Common myeloid progenitor, CD34-positive (primary cell): ENCODE measurements around the gene LRIG2.
"Not testable (repeated sequence)": the region's sequence is repeated elsewhere in the genome, so short reads cannot be mapped to it uniquely, and the experiment has no call there.

ENCODE experiments used
- CTCF ChIA-PET: fragments of 350-600 bp; sonication (Branson Sonifier 250); formaldehyde crosslinking; loops from one replicate; lab custom pipeline; 2021; ENCODE audit warnings: antibody characterized with exemption; lab: Charles Lee
- POLR2A ChIA-PET: fragments of 350-600 bp; sonication (Branson Sonifier 250); formaldehyde crosslinking; loops from one replicate; lab custom pipeline; 2021; ENCODE audit warnings: antibody characterized with exemption; lab: Charles Lee
- DNase-seq, 3 donors: peaks; one replicate each; pipeline versions ENCODE4 v3.0.0 to v3.0.0-alpha.2; 2013
- H3K27ac ChIP-seq, 2 experiments: 1 replicate in 1 of 2; 2 replicates in 1 of 2; pipeline ENCODE4 v1.7.0; 2013; ENCODE audit warnings: inconsistent platforms in 2 of 2, low read length in 2 of 2, mild to moderate bottlenecking in 2 of 2, low read depth in 1 of 2, moderate library complexity in 1 of 2; ENCODE audit not compliant: severe bottlenecking in 2 of 2, insufficient read depth in 1 of 2, poor library complexity in 1 of 2
- H3K27me3 ChIP-seq, 5 experiments: replicated peaks in 2 of 5; 1 replicate in 3 of 5; 2 replicates in 2 of 5; pipeline versions ENCODE4 v1.6.1 to v1.7.0; 2013; ENCODE audit warnings: low read length in 4 of 5, mild to moderate bottlenecking in 2 of 5, moderate library complexity in 2 of 5, inconsistent platforms in 1 of 5; ENCODE audit not compliant: insufficient read depth in 5 of 5, control insufficient read depth in 4 of 5
- H3K36me3 ChIP-seq, 4 experiments: 1 replicate in 2 of 4; 2 replicates in 2 of 4; pipeline versions ENCODE4 v1.6.1 to v1.7.0; 2013; ENCODE audit warnings: low read length in 3 of 4, control low read depth in 1 of 4, mild to moderate bottlenecking in 1 of 4; ENCODE audit not compliant: control insufficient read depth in 4 of 4, insufficient read depth in 4 of 4
- H3K4me1 ChIP-seq, 4 experiments: 1 replicate in 3 of 4; 2 replicates in 1 of 4; pipeline versions ENCODE4 v1.6.1 to v1.7.1; 2013; ENCODE audit warnings: low read length in 3 of 4, mild to moderate bottlenecking in 3 of 4, control low read depth in 1 of 4, inconsistent platforms in 1 of 4, moderate library complexity in 1 of 4; ENCODE audit not compliant: control insufficient read depth in 4 of 4, insufficient read depth in 4 of 4; ENCODE audit errors: control extremely low read depth in 1 of 4
- H3K4me3 ChIP-seq, 7 experiments: 1 replicate in 4 of 7; 2 replicates in 3 of 7; pipeline versions ENCODE4 v1.5.1 to v1.7.0; 2013; ENCODE audit warnings: mild to moderate bottlenecking in 7 of 7, low read length in 6 of 7, moderate library complexity in 6 of 7, inconsistent platforms in 2 of 7, low read depth in 2 of 7, control low read depth in 1 of 7; ENCODE audit not compliant: insufficient read depth in 4 of 7, control insufficient read depth in 1 of 7; ENCODE audit errors: extremely low read depth in 1 of 7
- H3K9me3 ChIP-seq, 5 experiments: 1 replicate in 4 of 5; 2 replicates in 1 of 5; pipeline versions ENCODE4 v1.6.1 to v1.7.1; 2013; ENCODE audit warnings: low read length in 4 of 5, mild to moderate bottlenecking in 2 of 5, inconsistent platforms in 1 of 5, low read depth in 1 of 5, moderate library complexity in 1 of 5; ENCODE audit not compliant: control insufficient read depth in 4 of 5, insufficient read depth in 2 of 5; ENCODE audit errors: control extremely low read depth in 1 of 5
- WGBS: methylation state at CpG from one replicate; pipeline ENCODE4 v1.1.5; 2013; ENCODE audit not compliant: insufficient coverage; 5-methylcytosine and 5-hydroxymethylcytosine counted together

The LRIG2 gene

GRCh38 chr1:113058941-113059706, 13.9 kb upstream of the LRIG2 start:
- ChIA-PET CTCF (interaction anchor here (5.2 kb wide), 1 partner anchor 14 kb away, joined by 31 read pairs; the partner anchor contains the start of gene LRIG2), POLR2A (no interaction called here)
- H3K36me3 ChIP-seq: no peaks in the 10 kb centered on the region
- no peaks in the 10 kb centered on the region for H3K27me3 ChIP-seq
- no peak for DNase-seq
- no peak overlapping the region for H3K4me3 ChIP-seq
- H3K27ac ChIP-seq: no peak overlapping the region
- WGBS: 70% methylated on average over 3 of the region's 5 CpGs
- peaks cover 0 to 7% (median 2%) of the 10 kb centered on the region in 4 experiments for H3K4me1 ChIP-seq
- H3K9me3 ChIP-seq: no peaks in the 10 kb centered on the region

GRCh38 chr1:113063456-113063855, 9.5 kb upstream of the LRIG2 start:
- H3K36me3 ChIP-seq, H3K9me3 ChIP-seq, H3K27me3 ChIP-seq, H3K27ac ChIP-seq, H3K4me1 ChIP-seq, POLR2A ChIA-PET, DNase-seq, H3K4me3 ChIP-seq, CTCF ChIA-PET: not testable (repeated sequence)
- 96% methylated on average over 13 of the region's 35 CpGs for WGBS

GRCh38 chr1:113072141-113072756, 749 bp upstream of the LRIG2 start:
- H3K9me3 ChIP-seq: no peaks in the 10 kb centered on the region
- H3K4me1 ChIP-seq: peaks cover 6 to 16% (median 14%) of the 10 kb centered on the region in 4 experiments
- CTCF ChIA-PET: interaction anchor here (0.9 to 3.0 kb wide), 20 partner anchors 9 to 615 kb away, joined by 3 to 31 read pairs (median 6); a partner anchor contains a TSS
- H3K4me3 ChIP-seq: peak overlapping the region; percentile 83 to 97 (median 90)
- H3K36me3 ChIP-seq: peaks cover 0 to 3% (median 0%) of the 10 kb centered on the region in 4 experiments
- 63% methylated on average over 6 of the region's 6 CpGs for WGBS
- DNase-seq: peak in 1 of 3 donors; percentile 11
- POLR2A ChIA-PET: interaction anchor here (0.6 kb wide), 1 partner anchor 26 kb away, joined by 3 read pairs; no protein-coding TSS in a partner anchor
- H3K27me3 ChIP-seq: no peaks in the 10 kb centered on the region
- H3K27ac ChIP-seq: peak overlapping the region; percentile 79 to 96

- POLR2A ChIA-PET: no interaction called here
- Histone ChIP-seq H3K9me3 (no peaks in the 10 kb centered on the region), H3K36me3 (peaks cover 0 to 9% (median 4%) of the 10 kb centered on the region in 4 experiments), H3K4me3 (peak overlapping the region; percentile 83 to 97 (median 90)), H3K27ac (peak overlapping the region; percentile 79 to 96), H3K4me1 (peaks cover 6 to 16% (median 14%) of the 10 kb centered on the region in 4 experiments), H3K27me3 (no peaks in the 10 kb centered on the region)
- WGBS: under 1% methylated on average over 13 of the region's 22 CpGs
- peak in 1 of 3 donors; percentile 59 for DNase-seq
- CTCF ChIA-PET: interaction anchor here (0.7 to 3.0 kb wide), 19 partner anchors 8 to 614 kb away, joined by 3 to 31 read pairs (median 6); a partner anchor contains a TSS
Observed at GRCh38 chr1:113073479-113073950, 517 bp downstream of the LRIG2 start.

GRCh38 chr1:113074237-113074636, 1.2 kb downstream of the LRIG2 start:
- POLR2A ChIA-PET: interaction anchor here (0.5 kb wide), 1 partner anchor 54 kb away, joined by 5 read pairs; no protein-coding TSS in a partner anchor
- no peak overlapping the region for H3K27ac ChIP-seq
- DNase-seq: peak in 1 of 3 donors; percentile 6

GRCh38 chr1:113077978-113078377, 5.0 kb downstream of the LRIG2 start:
- DNase-seq, H3K4me3 ChIP-seq, H3K27me3 ChIP-seq, H3K27ac ChIP-seq, POLR2A ChIA-PET, H3K4me1 ChIP-seq, H3K9me3 ChIP-seq: not testable (repeated sequence)
- CTCF ChIA-PET: interaction anchor here (0.6 to 1.3 kb wide), 2 partner anchors 12 to 20 kb away, joined by 3 read pairs; no protein-coding TSS in a partner anchor
- WGBS: 100% methylated on average over 1 of the region's 2 CpGs
- peaks cover 4 to 26% (median 15%) of the 10 kb centered on the region in 4 experiments for H3K36me3 ChIP-seq

More at GRCh38 chr1:113074237-113074636, 1.2 kb downstream of the LRIG2 start:
- Histone ChIP-seq H3K4me3 (peak overlapping the region in 6 of 7 experiments; percentile 83 to 97 (median 92)), H3K36me3 (peaks cover 0 to 16% (median 9%) of the 10 kb centered on the region in 4 experiments), H3K9me3 (no peaks in the 10 kb centered on the region), H3K4me1 (peaks cover 6 to 16% (median 14%) of the 10 kb centered on the region in 4 experiments), H3K27me3 (no peaks in the 10 kb centered on the region)
- WGBS: 74% methylated on average over 5 of the region's 6 CpGs
- CTCF ChIA-PET: interaction anchor here (1.2 to 3.0 kb wide), 6 partner anchors 12 to 268 kb away, joined by 3 to 31 read pairs (median 12); no protein-coding TSS in a partner anchor
